SHP77 treated with DMSO at 0.1 percent for 48 hours (cell line): ENCODE measurements around the gene VSTM2L.

Experiments
- DNase-seq: peaks from one replicate; lab custom pipeline; 2025; lab: John Stamatoyannopoulos, UW

Gene VSTM2L

DNA sequence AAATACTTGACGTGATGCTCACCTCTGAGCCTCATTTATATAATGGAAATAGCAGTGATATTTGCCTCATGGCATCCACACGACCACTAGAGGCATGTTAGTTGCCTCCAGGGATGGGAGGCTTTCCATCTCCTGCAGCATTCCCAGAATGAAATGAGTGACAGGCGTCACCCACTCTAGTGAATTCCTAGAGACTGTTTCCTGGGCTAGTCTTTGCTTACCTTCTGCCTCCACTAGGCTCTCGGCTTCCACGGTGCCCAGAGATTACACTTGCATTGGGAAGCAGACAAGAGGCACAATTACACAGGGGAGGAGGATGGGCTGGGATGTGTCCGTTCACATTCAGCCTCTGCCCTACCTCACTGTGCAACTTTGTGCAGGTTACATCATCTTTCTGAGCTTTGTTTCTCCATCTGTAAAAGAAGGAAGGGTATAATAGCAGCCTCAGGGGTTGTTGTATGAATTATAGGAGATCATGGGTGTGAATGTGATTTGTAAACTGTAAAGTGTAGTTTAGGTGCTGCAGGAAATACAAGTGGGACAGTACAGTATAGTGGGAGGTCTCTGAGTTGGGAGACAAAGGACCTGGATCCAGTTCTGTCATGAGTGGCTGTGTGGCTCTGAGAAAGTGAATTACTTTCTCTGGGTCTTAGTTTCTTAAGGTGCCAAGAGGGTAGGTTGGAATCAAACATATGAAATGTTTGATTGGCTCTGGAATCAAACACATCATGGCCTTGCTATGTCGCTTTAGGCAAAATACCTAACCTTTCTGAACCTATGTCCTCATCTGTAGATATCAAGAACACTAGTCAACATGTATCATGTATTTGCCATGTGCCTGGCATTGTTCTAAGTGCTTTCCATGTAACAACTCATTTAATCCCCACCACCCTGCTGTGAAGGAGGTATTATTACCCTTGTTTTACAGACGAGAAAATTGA, 3.6 kb upstream of the VSTM2L start:
- no peak for DNase-seq

- no peak for DNase-seq
Observed at GRCh38 chr20:37901240-37901639, 1.7 kb upstream of the VSTM2L start.

- no peak for DNase-seq
Observed at GRCh38 chr20:37901654-37902503, 1.0 kb upstream of the VSTM2L start.

DNA sequence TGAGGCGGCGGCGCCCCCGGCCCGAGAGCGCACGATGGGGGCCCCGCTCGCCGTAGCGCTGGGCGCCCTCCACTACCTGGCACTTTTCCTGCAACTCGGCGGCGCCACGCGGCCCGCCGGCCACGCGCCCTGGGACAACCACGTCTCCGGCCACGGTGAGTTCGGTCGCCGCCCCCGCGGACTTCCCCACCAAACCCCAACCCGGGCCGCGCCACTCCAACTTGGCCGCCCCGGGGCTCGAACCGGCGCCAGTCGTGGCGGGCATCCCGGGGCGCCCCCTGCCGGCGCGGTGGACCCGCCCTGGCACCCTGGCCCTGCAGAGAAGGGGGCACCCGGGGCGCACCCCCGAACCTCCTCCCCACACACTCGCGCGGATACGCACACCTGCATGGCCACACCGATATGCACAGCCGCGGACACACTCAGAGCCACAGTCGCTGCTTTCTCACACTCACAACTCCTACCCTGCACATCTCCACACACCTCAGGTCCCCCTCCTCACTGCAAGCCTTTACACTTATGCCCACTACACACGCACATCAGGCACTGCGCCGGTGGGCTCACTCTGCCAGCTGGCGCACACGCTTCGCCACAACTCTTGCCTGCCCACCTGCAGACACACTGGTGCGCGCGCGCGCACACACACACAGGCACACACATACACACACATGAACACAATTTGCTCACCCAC, 535 bp downstream of the VSTM2L start:
- no peak for DNase-seq

- no peak for DNase-seq
Observed at GRCh38 chr20:37904008-37904642, 1.2 kb downstream of the VSTM2L start.

DNA sequence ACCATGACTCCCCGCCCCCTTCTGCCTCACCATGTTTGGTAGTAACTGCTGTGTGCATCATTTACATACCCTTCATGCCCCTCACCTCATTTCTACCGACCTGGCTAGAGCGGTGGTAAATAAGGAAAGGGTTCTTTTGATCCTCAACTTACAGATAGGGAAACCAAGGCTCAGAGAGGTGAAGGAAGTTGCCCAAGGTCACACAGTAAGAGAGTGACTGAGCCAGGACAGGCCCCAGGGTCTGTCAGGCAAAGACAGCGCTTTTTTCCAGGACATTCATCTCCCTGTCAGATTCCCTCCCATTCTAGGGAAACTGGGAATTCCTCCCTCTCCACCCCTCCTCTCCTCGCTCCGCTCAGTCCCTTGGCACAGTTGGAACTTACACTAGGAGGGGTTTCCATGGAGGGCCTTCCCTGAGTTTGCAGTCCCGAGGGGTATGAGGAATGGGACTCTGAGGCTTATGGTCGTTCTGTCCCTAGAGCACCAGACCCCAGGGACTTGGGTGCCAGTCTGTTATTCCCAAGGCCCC, 2.0 kb downstream of the VSTM2L start:
- no peak for DNase-seq

- DNase-seq: no peak
Observed at GRCh38 chr20:37905671-37906613, 3.0 kb downstream of the VSTM2L start.

- no peak for DNase-seq
Observed at GRCh38 chr20:37907330-37907676, 4.4 kb downstream of the VSTM2L start.

- DNase-seq: no peak
Observed at GRCh38 chr20:37907677-37908401, 4.9 kb downstream of the VSTM2L start.

DNA sequence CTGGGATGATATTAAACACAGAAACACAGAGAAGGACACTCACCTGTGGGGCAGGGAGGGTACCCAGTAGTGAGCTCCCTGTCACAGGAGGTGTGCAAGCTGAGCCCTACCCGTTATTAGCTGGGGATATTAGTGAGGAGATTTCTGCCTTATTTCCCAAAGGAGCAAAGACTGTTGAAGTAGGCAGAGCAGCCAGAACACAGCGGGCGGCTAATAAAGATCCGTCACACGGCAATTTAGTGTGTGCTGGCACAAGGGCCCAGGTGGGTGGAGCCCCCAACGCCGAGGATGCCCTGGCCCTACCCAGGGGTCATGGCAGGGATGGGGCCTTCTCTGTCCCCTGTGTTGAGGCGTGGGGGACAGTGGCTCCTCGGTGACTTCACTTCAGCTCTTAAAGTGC, 8.3 kb downstream of the VSTM2L start:
- DNase-seq: no peak

DNA sequence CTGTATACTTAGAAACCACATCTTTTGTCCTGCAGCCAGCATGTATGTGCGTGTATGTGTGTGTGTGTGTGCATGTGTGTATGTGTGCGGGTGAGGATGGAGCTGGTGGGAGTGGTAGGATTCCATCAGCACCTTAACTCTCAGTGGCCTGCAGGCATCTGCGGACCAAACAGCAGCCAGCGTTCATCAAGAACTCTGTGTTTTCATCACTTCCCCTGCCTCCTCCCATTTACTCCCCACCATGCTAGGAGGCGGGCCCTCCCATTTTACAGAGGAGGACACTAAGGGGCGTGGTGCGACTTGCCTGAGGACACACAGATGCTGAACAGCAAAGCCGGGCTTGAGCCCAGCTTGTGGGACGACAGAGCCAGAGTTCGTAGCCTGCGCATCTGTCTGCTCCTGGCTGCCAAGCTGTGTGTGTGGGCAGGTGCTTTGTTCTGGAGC, 8.9 kb downstream of the VSTM2L start:
- DNase-seq: no peak

- DNase-seq: no peak
Observed at GRCh38 chr20:37912874-37913273, 9.9 kb downstream of the VSTM2L start.

DNA sequence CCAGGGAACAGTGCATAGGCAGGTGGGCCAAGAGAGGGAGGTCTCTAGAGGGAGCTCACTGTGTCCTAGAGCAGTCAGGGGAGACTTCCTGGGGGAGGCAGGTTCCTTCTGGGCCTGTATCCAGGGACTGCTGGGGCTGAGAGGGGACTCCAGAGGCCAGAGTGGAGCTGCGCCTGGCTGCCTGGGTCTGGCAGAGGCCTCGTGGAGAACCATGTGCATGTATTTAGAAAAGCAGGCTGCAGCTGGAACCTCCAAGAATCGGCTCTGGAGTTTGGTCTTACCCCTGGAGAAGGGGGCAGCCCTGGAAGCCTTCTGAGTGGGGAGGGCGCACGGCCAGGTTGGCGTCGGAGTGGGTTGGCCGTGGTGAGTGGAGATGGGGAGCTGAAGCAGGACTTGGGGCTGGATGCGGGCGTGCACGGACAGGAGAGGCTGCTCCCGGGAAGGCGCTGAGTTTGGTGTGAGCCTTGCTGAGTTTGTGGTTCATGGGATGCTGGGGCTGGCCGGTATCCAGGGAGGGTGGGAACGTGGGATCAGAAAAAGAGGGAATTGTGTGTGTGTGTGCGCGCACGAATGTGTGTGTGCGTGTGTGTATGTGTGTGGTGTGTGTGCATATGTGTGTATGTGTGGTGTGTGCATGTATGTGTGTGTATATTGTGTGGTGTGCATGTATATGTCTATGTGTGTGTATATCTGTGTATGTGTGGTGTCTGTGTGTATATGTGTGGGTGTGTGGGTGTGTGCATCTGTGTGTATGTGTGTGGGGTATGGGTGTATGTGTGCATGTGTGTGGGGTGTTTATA, 10.8 kb downstream of the VSTM2L start:
- DNase-seq: no peak

DNA sequence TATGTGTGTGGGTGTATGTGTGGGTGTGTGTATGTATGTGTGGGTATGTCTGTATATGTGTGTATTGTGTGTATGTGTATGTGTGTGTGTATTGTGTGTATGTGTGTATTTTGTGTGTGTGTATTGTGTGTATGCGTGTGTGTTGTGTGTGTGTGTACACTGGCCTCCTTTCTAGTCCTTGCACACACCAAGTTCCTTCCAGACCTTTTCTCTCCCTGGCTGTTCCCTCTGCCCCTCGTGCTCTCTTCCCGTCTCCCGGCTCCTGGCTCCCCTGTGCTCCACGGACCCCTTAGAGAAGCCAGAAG, 11.4 kb downstream of the VSTM2L start:
- no peak for DNase-seq

GRCh38 chr20:37914672-37915433, 11.9 kb downstream of the VSTM2L start:
- DNase-seq: no peak

GRCh38 chr20:37915434-37915787, 12.5 kb downstream of the VSTM2L start:
- no peak for DNase-seq

DNA sequence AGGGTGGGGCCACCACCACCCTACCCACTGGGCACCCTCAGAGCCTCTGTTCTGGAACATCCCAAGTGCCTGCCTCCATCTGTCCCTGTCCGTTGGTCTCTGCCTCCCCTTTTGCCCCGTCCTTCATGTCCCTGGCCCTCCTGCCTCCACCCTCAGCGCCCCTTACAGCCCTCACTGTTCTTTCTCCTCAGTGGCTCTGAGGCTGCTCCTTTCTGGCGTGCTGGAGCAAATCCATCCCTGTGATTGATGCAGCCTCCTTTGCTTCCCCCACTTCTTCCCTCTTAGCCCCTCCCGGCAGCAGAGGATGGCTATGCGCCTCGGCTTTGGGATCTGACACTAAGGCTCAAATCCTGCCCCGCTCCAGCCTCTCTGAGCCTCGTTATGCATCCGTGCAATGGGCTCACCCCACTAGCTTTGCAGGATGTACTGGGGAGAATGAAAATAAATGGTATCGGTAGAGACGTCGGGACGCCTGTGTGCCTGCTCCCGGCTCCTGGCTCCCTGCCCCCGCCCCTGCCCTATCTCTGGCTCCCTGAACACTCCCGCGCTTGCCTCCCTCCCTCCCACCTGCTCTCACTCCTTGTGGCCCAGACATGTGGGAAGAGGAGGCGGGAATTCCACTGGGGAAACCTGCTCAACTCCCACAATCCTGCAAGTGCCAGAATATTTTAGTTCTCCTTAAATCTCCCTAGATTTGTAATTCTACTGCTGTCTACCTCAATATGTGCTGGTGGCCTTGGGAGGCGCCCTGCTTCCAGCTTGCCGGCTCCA, 13.1 kb downstream of the VSTM2L start:
- no peak for DNase-seq

- DNase-seq: no peak
Observed at GRCh38 chr20:37917461-37917860, 14.5 kb downstream of the VSTM2L start.
